Neural progenitor cell (in vitro differentiated cells): Measurements from ENCODE around the gene OSGIN1. TPM values are rescaled to one million over a fixed set of nuclear protein-coding genes. Genes with fewer than 3 reads are reported as not detected.
A peak's percentile ranks its signal among the peaks of the same experiment; 100 is the strongest.

Experiments
- DNase-seq: peaks from one replicate; pipeline ENCODE4 v3.0.0-alpha.2; 2016; ENCODE audit warnings: low spot score
- H2AFZ ChIP-seq: fragments of 200-600 bp; sonication (generic); replicated peaks from 2 replicates; pipeline ENCODE4 v1.6.1; 2016; ENCODE audit warnings: antibody characterized with exemption
- H3F3A ChIP-seq: fragments of 200-600 bp; sonication (generic); 2 replicates; pipeline ENCODE4 v1.6.1; 2016; ENCODE audit warnings: antibody characterized with exemption, low read depth
- H3K27ac ChIP-seq: fragments of 200-600 bp; sonication (generic); 2 replicates; pipeline ENCODE4 v1.5.1; 2016; ENCODE audit warnings: mild to moderate bottlenecking
- H3K27me3 ChIP-seq: fragments of 200-600 bp; sonication (generic); 2 replicates; pipeline ENCODE4 v1.6.1; 2016; ENCODE audit warnings: mild to moderate bottlenecking, moderate library complexity
- H3K36me3 ChIP-seq: fragments of 200-600 bp; sonication (generic); 2 replicates; pipeline ENCODE4 v1.5.1; 2016
- H3K4me1 ChIP-seq: fragments of 200-600 bp; sonication (generic); 2 replicates; pipeline ENCODE4 v1.6.1; 2016; ENCODE audit warnings: mixed run types
- H3K4me2 ChIP-seq: fragments of 200-600 bp; sonication (generic); 2 replicates; pipeline ENCODE4 v1.6.1; 2016
- H3K4me3 ChIP-seq: fragments of 200-600 bp; sonication (generic); 2 replicates; pipeline ENCODE4 v1.5.1; 2016
- H3K79me2 ChIP-seq: fragments of 200-600 bp; sonication (generic); 2 replicates; pipeline ENCODE4 v1.6.1; 2016; ENCODE audit warnings: low read depth
- H3K9ac ChIP-seq: fragments of 200-600 bp; sonication (generic); 2 replicates; pipeline ENCODE4 v1.6.1; 2016
- H3K9me3 ChIP-seq: fragments of 200-600 bp; sonication (generic); 2 replicates; pipeline ENCODE4 v1.5.1; 2016; ENCODE audit warnings: low read depth
- H4K20me1 ChIP-seq: fragments of 200-600 bp; sonication (generic); 2 replicates; pipeline ENCODE4 v1.6.1; 2016; ENCODE audit warnings: low read depth
- H3K27ac Mint-ChIP-seq: 3 replicates; pipeline ENCODE4 v1.8.0; 2021; ENCODE audit warnings: mixed read lengths
- H3K27me3 Mint-ChIP-seq: 2 replicates; pipeline ENCODE4 v1.8.0; 2022; ENCODE audit warnings: low read depth, mild to moderate bottlenecking, inconsistent platforms, moderate library complexity, mixed read lengths; ENCODE audit not compliant: insufficient read depth
- H3K36me3 Mint-ChIP-seq: 3 replicates; pipeline ENCODE4 v1.8.0; 2021; ENCODE audit warnings: mixed read lengths
- H3K4me1 Mint-ChIP-seq: 3 replicates; pipeline ENCODE4 v1.8.0; 2021; ENCODE audit warnings: mixed read lengths
- H3K4me3 Mint-ChIP-seq: 3 replicates; pipeline ENCODE4 v1.8.0; 2021; ENCODE audit warnings: mild to moderate bottlenecking, moderate library complexity, mixed read lengths
- H3K9me3 Mint-ChIP-seq: 3 replicates; pipeline ENCODE4 v1.8.0; 2020; ENCODE audit warnings: mixed read lengths
- CTCF ChIP-seq: fragments of 200-600 bp; sonication (generic); IDR thresholded peaks from 2 replicates; pipeline ENCODE4 v1.5.1; 2017; ENCODE audit warnings: antibody characterized with exemption, mild to moderate bottlenecking
- EZH2 ChIP-seq: fragments of 200-600 bp; sonication (generic); IDR thresholded peaks from 2 replicates; pipeline ENCODE4 v1.6.1; 2017; ENCODE audit warnings: antibody characterized with exemption, mild to moderate bottlenecking, moderate library complexity
- EZH2phosphoT487 ChIP-seq: fragments of 200-600 bp; sonication (generic); IDR thresholded peaks from 2 replicates; pipeline ENCODE4 v1.6.1; 2017; ENCODE audit warnings: antibody characterized with exemption
- total RNA-seq: library from RNA; depleted of rRNA; stranded (reverse); fragments of >200 nt; gene quantifications from 2 replicates; pipeline ENCODE4 v1.2.3, GENCODE V29; 2015; ENCODE audit warnings: low replicate concordance

OSGIN1 gene
- total RNA-seq, 1 donor from 2014 or later: not detected

- no peak overlapping the region for H3K27ac Mint-ChIP-seq
- H3K27me3 Mint-ChIP-seq: peaks cover 6% of the 10 kb centered on the region
- no peak overlapping the region for H3K4me2 ChIP-seq
These were observed 477 bp upstream of the OSGIN1 start for GRCh38 chr16:83952587-83952939.

GRCh38 chr16:83953796-83954576 is 946 bp downstream of the OSGIN1 start:
- no peak overlapping the region for H3K27ac ChIP-seq
- H3K79me2 ChIP-seq: no peaks in the 10 kb centered on the region
- H3K4me3 ChIP-seq: peak overlapping the region; percentile 38
- H4K20me1 ChIP-seq: no peaks in the 10 kb centered on the region
- TF ChIP-seq CTCF (peak; percentile 54), EZH2phosphoT487 (no peak), EZH2 (no peak)
- peaks cover 20% of the 10 kb centered on the region for H3K27me3 ChIP-seq
- H3K9ac ChIP-seq: no peak overlapping the region
- no peak overlapping the region for H2AFZ ChIP-seq
- Mint-ChIP-seq H3K27ac (peak overlapping the region; percentile 81), H3K4me1 (peaks cover 13% of the 10 kb centered on the region), H3K4me3 (no peak overlapping the region), H3K27me3 (peaks cover 6% of the 10 kb centered on the region), H3K36me3 (no peaks in the 10 kb centered on the region), H3K9me3 (peaks cover 7% of the 10 kb centered on the region)
- H3K4me1 ChIP-seq: peaks cover 10% of the 10 kb centered on the region
- peak; percentile 54 for DNase-seq
- no peaks in the 10 kb centered on the region for H3K36me3 ChIP-seq
- H3K9me3 ChIP-seq: no peaks in the 10 kb centered on the region
- peaks cover 11% of the 10 kb centered on the region for H3F3A ChIP-seq
- peak overlapping the region; percentile 69 for H3K4me2 ChIP-seq

More at GRCh38 chr16:83952587-83952939, 477 bp upstream of the OSGIN1 start:
- Mint-ChIP-seq H3K36me3 (no peaks in the 10 kb centered on the region), H3K9me3 (peaks cover 7% of the 10 kb centered on the region), H3K4me1 (peaks cover 13% of the 10 kb centered on the region), H3K4me3 (no peak overlapping the region)
- H3K9me3 ChIP-seq: no peaks in the 10 kb centered on the region
- no peak overlapping the region for H3K9ac ChIP-seq
- H3K36me3 ChIP-seq: no peaks in the 10 kb centered on the region
- H3K4me1 ChIP-seq: peaks cover 10% of the 10 kb centered on the region
- H2AFZ ChIP-seq: no peak overlapping the region
- no peaks in the 10 kb centered on the region for H4K20me1 ChIP-seq
- H3K27ac ChIP-seq: no peak overlapping the region
- H3K27me3 ChIP-seq: peaks cover 20% of the 10 kb centered on the region
- no peak for DNase-seq
- H3F3A ChIP-seq: peaks cover 11% of the 10 kb centered on the region
- no peak overlapping the region for H3K4me3 ChIP-seq
- H3K79me2 ChIP-seq: no peaks in the 10 kb centered on the region
- no peak for TF ChIP-seq EZH2phosphoT487

GRCh38 chr16:83954577-83955016 is 1.6 kb downstream of the OSGIN1 start:
- H3K9ac ChIP-seq: no peak overlapping the region
- H3K9me3 Mint-ChIP-seq: peaks cover 7% of the 10 kb centered on the region
- DNase-seq: no peak

More at GRCh38 chr16:83954577-83955016, 1.6 kb downstream of the OSGIN1 start:
- no peak overlapping the region for H3K4me3 ChIP-seq
- no peaks in the 10 kb centered on the region for H3K9me3 ChIP-seq
- H2AFZ ChIP-seq: no peak overlapping the region
- H3F3A ChIP-seq: peaks cover 11% of the 10 kb centered on the region
- peak overlapping the region; percentile 25 for H3K27ac Mint-ChIP-seq
- no peaks in the 10 kb centered on the region for H4K20me1 ChIP-seq
- H3K4me1 Mint-ChIP-seq: peaks cover 16% of the 10 kb centered on the region
- H3K27ac ChIP-seq: no peak overlapping the region
- H3K36me3 Mint-ChIP-seq: no peaks in the 10 kb centered on the region
- H3K27me3 Mint-ChIP-seq: peaks cover 6% of the 10 kb centered on the region
- H3K27me3 ChIP-seq: peaks cover 20% of the 10 kb centered on the region
- TF ChIP-seq EZH2phosphoT487 (no peak), EZH2 (no peak), CTCF (no peak)
- H3K4me2 ChIP-seq: no peak overlapping the region
- no peaks in the 10 kb centered on the region for H3K79me2 ChIP-seq
- H3K4me1 ChIP-seq: peaks cover 10% of the 10 kb centered on the region
- H3K4me3 Mint-ChIP-seq: no peak overlapping the region
- no peaks in the 10 kb centered on the region for H3K36me3 ChIP-seq
